Mesenchymal stem cell (in vitro differentiated cells and primary cell): ENCODE data around the gene TSPYL2.

Experiments
- DNase-seq: peaks from one replicate; pipeline ENCODE4 v3.0.0-alpha.2; 2013
- H2AFZ ChIP-seq: one replicate; pipeline ENCODE4 v1.6.1; 2013; ENCODE audit warnings: low read depth, mild to moderate bottlenecking, control low read depth, inconsistent platforms, low read length, moderate library complexity
- H2AK5ac ChIP-seq: 2 replicates; pipeline ENCODE4 v1.6.1; 2013; ENCODE audit warnings: low read length, moderate library complexity, mild to moderate bottlenecking, inconsistent platforms; ENCODE audit not compliant: severe bottlenecking
- H2BK120ac ChIP-seq: one replicate; pipeline ENCODE4 v1.6.1; 2013; ENCODE audit warnings: low read depth, mild to moderate bottlenecking, inconsistent platforms, low read length, moderate library complexity
- H2BK12ac ChIP-seq, 2 experiments: one replicate each; pipeline ENCODE4 v1.6.1; 2013; ENCODE audit warnings: inconsistent platforms in 2 of 2, low read length in 2 of 2, mild to moderate bottlenecking in 2 of 2, moderate library complexity in 2 of 2, control low read depth in 1 of 2
- H2BK15ac ChIP-seq: one replicate; pipeline ENCODE4 v1.6.1; 2013; ENCODE audit warnings: mild to moderate bottlenecking, low read depth, inconsistent platforms; ENCODE audit not compliant: poor library complexity, severe bottlenecking
- H2BK5ac ChIP-seq: 2 replicates; pipeline ENCODE4 v1.6.1; 2013; ENCODE audit warnings: low read depth, mild to moderate bottlenecking, low read length, control low read depth, inconsistent platforms; ENCODE audit not compliant: poor library complexity, severe bottlenecking
- H3K14ac ChIP-seq, 2 experiments: one replicate each; pipeline ENCODE4 v1.6.1; 2013; ENCODE audit warnings: inconsistent platforms in 2 of 2, low read length in 2 of 2, control low read depth in 1 of 2, mild to moderate bottlenecking in 1 of 2, moderate library complexity in 1 of 2
- H3K18ac ChIP-seq, 2 experiments: one replicate each; pipeline ENCODE4 v1.6.1; 2013; ENCODE audit warnings: inconsistent platforms in 2 of 2, low read length in 2 of 2, control low read depth in 1 of 2, low read depth in 1 of 2, mild to moderate bottlenecking in 1 of 2
- H3K23ac ChIP-seq, 2 experiments: one replicate each; pipeline ENCODE4 v1.6.1; 2013; ENCODE audit warnings: inconsistent platforms in 2 of 2, low read length in 2 of 2, mild to moderate bottlenecking in 2 of 2, moderate library complexity in 2 of 2, control low read depth in 1 of 2
- H3K27ac ChIP-seq: 2 replicates; pipeline ENCODE4 v1.5.1; 2013; ENCODE audit warnings: mild to moderate bottlenecking, moderate library complexity, low read length, control low read depth, inconsistent platforms; ENCODE audit not compliant: poor library complexity, severe bottlenecking
- H3K27me3 ChIP-seq, 2 experiments: 2 replicates each; pipeline versions ENCODE4 v1.6.1 to v1.7.0; 2013; ENCODE audit warnings: low read length in 2 of 2, mild to moderate bottlenecking in 2 of 2, moderate library complexity in 2 of 2, control low read depth in 1 of 2, inconsistent platforms in 1 of 2; ENCODE audit not compliant: control insufficient read depth in 1 of 2, insufficient read depth in 1 of 2
- H3K36me3 ChIP-seq, 2 experiments: 2 replicates each; pipeline versions ENCODE4 v1.6.1 to v1.7.0; 2013; ENCODE audit warnings: low read length in 2 of 2, control low read depth in 1 of 2, inconsistent platforms in 1 of 2, low read depth in 1 of 2, mild to moderate bottlenecking in 1 of 2; ENCODE audit not compliant: insufficient read depth in 2 of 2, control insufficient read depth in 1 of 2
- H3K4ac ChIP-seq, 2 experiments: one replicate each; pipeline ENCODE4 v1.6.1; 2013; ENCODE audit warnings: inconsistent platforms in 2 of 2, low read length in 2 of 2, mild to moderate bottlenecking in 2 of 2, moderate library complexity in 2 of 2, control low read depth in 1 of 2, low read depth in 1 of 2
- H3K4me1 ChIP-seq: 2 replicates; pipeline ENCODE4 v1.6.1; 2013; ENCODE audit warnings: low read depth, low read length, control low read depth; ENCODE audit not compliant: control insufficient read depth, insufficient read depth
- H3K4me2 ChIP-seq: 2 replicates; pipeline ENCODE4 v1.6.1; 2013; ENCODE audit warnings: low read length, mild to moderate bottlenecking, inconsistent platforms; ENCODE audit not compliant: poor library complexity, severe bottlenecking
- H3K4me3 ChIP-seq, 2 experiments: 2 replicates each; pipeline versions ENCODE4 v1.5.1 to v1.7.0; 2013; ENCODE audit warnings: low read length in 2 of 2, mild to moderate bottlenecking in 2 of 2, control low read depth in 1 of 2, low read depth in 1 of 2; ENCODE audit not compliant: insufficient read depth in 1 of 2
- H3K79me1 ChIP-seq: replicated peaks from 2 replicates; pipeline ENCODE4 v1.6.1; 2013; ENCODE audit warnings: mild to moderate bottlenecking, control low read depth, low read length, inconsistent platforms; ENCODE audit not compliant: poor library complexity, severe bottlenecking
- H3K9ac ChIP-seq: 2 replicates; pipeline ENCODE4 v1.7.0; 2013; ENCODE audit warnings: mild to moderate bottlenecking, low read length, moderate library complexity
- H3K9me3 ChIP-seq: 2 replicates; pipeline ENCODE4 v1.7.0; 2013; ENCODE audit warnings: mild to moderate bottlenecking, low read length; ENCODE audit not compliant: control insufficient read depth
- H4K8ac ChIP-seq: one replicate; pipeline ENCODE4 v1.6.1; 2013; ENCODE audit warnings: inconsistent platforms, mild to moderate bottlenecking, low read length, moderate library complexity
- H4K91ac ChIP-seq: one replicate; pipeline ENCODE4 v1.6.1; 2013; ENCODE audit warnings: mild to moderate bottlenecking, low read length, inconsistent platforms
- WGBS: methylation state at CpG from one replicate; pipeline ENCODE4 v1.1.7; 2013; ENCODE audit warnings: mixed read lengths; 5-methylcytosine and 5-hydroxymethylcytosine counted together

The TSPYL2 gene

GRCh38 chrX:53114864-53115549, 32.8 kb downstream of the TSPYL2 start:
- Histone ChIP-seq H3K9ac (peak overlapping the region; percentile 69), H3K4me1 (peaks cover 3% of the 10 kb centered on the region), H2BK120ac (no peak overlapping the region), H2BK5ac (no peak overlapping the region), H3K4ac (no peak overlapping the region), H3K9me3 (no peaks in the 10 kb centered on the region), H2AFZ (no peak overlapping the region), H3K23ac (no peak overlapping the region), H4K8ac (no peak overlapping the region), H3K36me3 (peaks cover 3 to 14% of the 10 kb centered on the region in 2 experiments), H2BK15ac (no peak overlapping the region), H4K91ac (no peak overlapping the region), H3K79me1 (peaks cover 9% of the 10 kb centered on the region), H3K4me3 (no peak overlapping the region), H2BK12ac (peak overlapping the region in 1 of 2 experiments; percentile 52), H3K18ac (peak overlapping the region in 1 of 2 experiments; percentile 12), H3K14ac (no peak overlapping the region), H3K27me3 (peaks cover 0 to 8% of the 10 kb centered on the region in 2 experiments), H3K4me2 (no peak overlapping the region), H2AK5ac (no peak overlapping the region), H3K27ac (no peak overlapping the region)
- no peak for DNase-seq
- 100% methylated on average over 5 of the region's 6 CpGs for WGBS

- Histone ChIP-seq H3K36me3 (peaks cover 3 to 14% of the 10 kb centered on the region in 2 experiments), H3K23ac (no peak overlapping the region), H2AK5ac (no peak overlapping the region), H3K27me3 (peaks cover 0 to 8% of the 10 kb centered on the region in 2 experiments), H2BK12ac (peak overlapping the region in 1 of 2 experiments; percentile 52), H3K4me1 (peaks cover 3% of the 10 kb centered on the region), H3K4ac (no peak overlapping the region), H3K9me3 (no peaks in the 10 kb centered on the region), H3K4me2 (no peak overlapping the region), H3K14ac (no peak overlapping the region), H4K91ac (no peak overlapping the region), H3K18ac (peak overlapping the region in 1 of 2 experiments; percentile 12), H3K79me1 (peaks cover 9% of the 10 kb centered on the region), H3K27ac (no peak overlapping the region), H3K4me3 (peak overlapping the region in 1 of 2 experiments; percentile 66), H2BK5ac (no peak overlapping the region), H2BK15ac (no peak overlapping the region), H3K9ac (peak overlapping the region; percentile 69), H4K8ac (no peak overlapping the region), H2BK120ac (no peak overlapping the region), H2AFZ (no peak overlapping the region)
- WGBS = 100% methylated on average over 1 of the region's 2 CpGs
- no peak for DNase-seq
These were observed 33.3 kb downstream of the TSPYL2 start for GRCh38 chrX:53115550-53115874.

GRCh38 chrX:53116101-53116500, 33.9 kb downstream of the TSPYL2 start:
- Histone ChIP-seq H3K27ac (no peak overlapping the region), H4K91ac (no peak overlapping the region), H2BK12ac (no peak overlapping the region), H3K4me1 (peaks cover 3% of the 10 kb centered on the region), H2AK5ac (no peak overlapping the region), H3K18ac (no peak overlapping the region), H2AFZ (no peak overlapping the region), H2BK120ac (no peak overlapping the region), H3K9ac (peak overlapping the region; percentile 69), H2BK5ac (no peak overlapping the region), H3K14ac (no peak overlapping the region), H3K4me3 (peak overlapping the region in 1 of 2 experiments; percentile 66), H3K27me3 (peaks cover 0 to 8% of the 10 kb centered on the region in 2 experiments), H3K4ac (no peak overlapping the region), H3K9me3 (no peaks in the 10 kb centered on the region), H3K4me2 (no peak overlapping the region), H4K8ac (no peak overlapping the region), H3K36me3 (peaks cover 3 to 14% of the 10 kb centered on the region in 2 experiments), H2BK15ac (no peak overlapping the region), H3K79me1 (peaks cover 9% of the 10 kb centered on the region), H3K23ac (no peak overlapping the region)
- 98% methylated on average over 2 of the region's 3 CpGs for WGBS
- DNase-seq = peak; percentile 19

GRCh38 chrX:53122013-53122412, 39.8 kb downstream of the TSPYL2 start:
- Histone ChIP-seq H2BK5ac (no peak overlapping the region), H3K27me3 (peaks cover 0 to 23% of the 10 kb centered on the region in 2 experiments), H3K4ac (no peak overlapping the region), H3K4me1 (no peaks in the 10 kb centered on the region), H2BK120ac (no peak overlapping the region), H4K8ac (no peak overlapping the region), H3K27ac (no peak overlapping the region), H3K4me3 (no peak overlapping the region), H2BK15ac (no peak overlapping the region), H3K14ac (no peak overlapping the region), H3K4me2 (no peak overlapping the region), H3K18ac (no peak overlapping the region), H4K91ac (no peak overlapping the region), H3K9ac (no peak overlapping the region), H2AK5ac (no peak overlapping the region), H2AFZ (no peak overlapping the region), H3K9me3 (peaks cover 9% of the 10 kb centered on the region), H2BK12ac (no peak overlapping the region), H3K36me3 (no peaks in the 10 kb centered on the region), H3K79me1 (peaks cover 5% of the 10 kb centered on the region), H3K23ac (no peak overlapping the region)
- DNase-seq = no peak
- no CpG with 5 or more reads among the region's 1 CpG for whole genome bisulfite sequencing
